Measurements from ENCODE around the gene ZNF213.

ZNF213 gene

DNA sequence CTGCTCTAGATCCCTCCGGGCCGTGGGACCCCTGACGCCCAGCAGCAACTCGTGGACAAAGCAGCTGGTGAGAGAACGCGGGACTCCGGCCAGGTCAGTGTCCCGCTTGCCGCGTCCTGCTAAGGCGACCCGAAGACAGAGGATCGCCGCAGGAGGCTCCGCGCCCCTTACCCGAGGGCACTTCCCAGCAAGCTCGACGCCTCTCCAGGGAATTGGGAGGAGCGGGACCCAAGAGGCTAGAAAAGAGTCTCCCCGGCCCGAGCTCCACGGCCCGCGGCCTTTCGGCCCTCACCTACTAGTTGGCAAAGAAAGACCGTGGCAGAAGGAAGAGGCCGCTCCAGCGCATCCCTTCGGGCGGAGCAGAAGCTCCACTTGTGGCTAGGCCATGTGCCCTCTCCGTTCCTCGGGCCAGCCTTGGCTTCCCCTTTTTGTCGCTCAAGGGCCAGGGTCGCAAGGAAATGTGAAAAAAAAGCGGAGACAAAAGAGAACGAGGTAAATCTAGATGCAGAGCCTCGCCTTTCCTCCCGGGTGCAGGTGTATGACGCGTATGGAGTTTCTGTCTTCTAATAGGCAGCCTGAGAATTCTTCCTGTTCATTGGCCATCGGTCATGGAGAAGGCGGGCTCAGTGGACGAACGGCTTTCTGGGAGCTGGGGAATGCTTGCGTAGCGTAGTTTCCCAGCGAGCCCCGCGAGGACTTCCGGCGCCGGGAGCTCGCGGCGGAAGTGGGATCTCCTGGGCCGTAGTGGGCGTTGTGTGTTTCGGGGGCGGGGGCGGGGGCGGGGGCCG, at the start of gene ZNF213:
TSS of gene ZNF213 (plus strand) at position 692 of the 788 bp plus-strand sequence. CDS start 2,252 bp downstream, outside the sequence.
- TF ChIP-seq FOXA1 (IDR thresholded peaks at IDR 0.05) (no peak), ZNF384 (IDR thresholded peaks at IDR 0.05) (no peak), PKNOX1 (IDR thresholded peaks at IDR 0.05) (no peak), L3MBTL2 (conservative IDR thresholded peaks at IDR 0.05) (peak; percentile 32), LEF1 (IDR thresholded peaks at IDR 0.05; ENCODE audit: borderline replicate concordance) (no peak), BHLHE40 (IDR thresholded peaks at IDR 0.05; ENCODE audit: borderline replicate concordance) (no peak)
- ChIA-PET CTCF (interaction anchor here (1.2 to 1.6 kb wide), 2 partner anchors 15 to 76 kb away, joined by 4 to 5 read pairs; no protein-coding TSS in a partner anchor), POLR2A (interaction anchor here (0.6 to 4.8 kb wide), 34 partner anchors 9 to 356 kb away, joined by 3 to 78 read pairs (median 4); partner anchors contain the start of genes CLDN6, IL32, OR1F1 and PKMYT1)
- peak; percentile 90 for DNase-seq (ENCODE audit: extremely low spot score)

DNA sequence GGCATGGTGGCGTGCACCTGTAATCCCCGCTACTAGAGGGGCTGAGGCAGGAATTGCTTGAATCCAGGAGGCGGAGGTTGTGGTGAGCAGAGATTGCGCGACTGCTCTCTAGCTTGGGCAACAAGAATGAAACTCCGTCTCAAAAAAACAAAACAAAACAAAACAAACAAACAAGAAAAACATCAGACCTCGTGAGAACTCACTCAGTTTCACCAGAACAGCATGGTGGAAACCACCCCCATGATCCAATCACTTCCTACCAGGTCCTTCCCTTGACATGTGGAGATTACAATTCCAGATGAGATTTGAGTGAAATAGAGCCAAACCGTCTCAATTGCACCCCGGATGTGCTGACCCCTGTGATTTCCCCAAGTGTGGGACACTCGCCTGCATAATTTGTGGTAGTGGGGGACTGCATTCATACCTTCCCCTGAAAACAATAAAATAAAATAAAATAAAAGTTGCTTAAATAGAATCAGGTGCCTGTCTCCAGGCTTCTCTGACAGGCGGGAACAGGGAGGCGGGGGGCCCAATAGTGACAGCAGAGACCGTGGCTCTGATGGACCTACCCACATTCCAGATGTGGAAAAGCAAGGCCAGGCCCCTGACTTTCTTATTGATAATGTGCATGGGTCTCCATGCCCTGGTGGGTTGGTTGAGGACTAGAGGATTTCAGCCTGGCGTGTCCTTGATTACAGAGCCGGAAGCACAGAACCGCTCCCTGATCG, 48.8 kb upstream of the ZNF213 start:
- CTCF ChIA-PET, result interaction anchor here (0.7 kb wide), 1 partner anchor 1145 kb away, joined by 3 read pairs; no protein-coding TSS in a partner anchor
- TF ChIP-seq ZNF384 (IDR thresholded peaks at IDR 0.05) (no peak), SP1 (IDR thresholded peaks at IDR 0.05) (no peak), BHLHE40 (IDR thresholded peaks at IDR 0.05; ENCODE audit: borderline replicate concordance) (no peak), FOXM1 (IDR thresholded peaks at IDR 0.05; ENCODE audit: borderline replicate concordance) (no peak), CTBP1 (IDR thresholded peaks at IDR 0.05; ENCODE audit: borderline replicate concordance) (no peak), SUZ12 (IDR thresholded peaks at IDR 0.05) (no peak), LEF1 (IDR thresholded peaks at IDR 0.05; ENCODE audit: borderline replicate concordance) (no peak), PKNOX1 (IDR thresholded peaks at IDR 0.05) (no peak), HDGF (IDR thresholded peaks at IDR 0.05; ENCODE audit: borderline replicate concordance) (no peak), ARNT (IDR thresholded peaks at IDR 0.05) (no peak), FOXA1 (IDR thresholded peaks at IDR 0.05) (no peak), L3MBTL2 (conservative IDR thresholded peaks at IDR 0.05) (no peak), ELF4 (IDR thresholded peaks at IDR 0.05) (no peak), FOXK2 (IDR thresholded peaks at IDR 0.05) (no peak), TARDBP (IDR thresholded peaks at IDR 0.05) (no peak), NFRKB (IDR thresholded peaks at IDR 0.05) (no peak)
- DNase-seq (ENCODE audit: extremely low spot score), result no peak
- POLR2A ChIA-PET, result no interaction called here

GRCh38 chr16:3086596-3087242, 48.1 kb upstream of the ZNF213 start:
- TF ChIP-seq SUZ12 (IDR thresholded peaks at IDR 0.05) (no peak), FOXM1 (IDR thresholded peaks at IDR 0.05; ENCODE audit: borderline replicate concordance) (no peak), ARNT (IDR thresholded peaks at IDR 0.05) (no peak), SP1 (IDR thresholded peaks at IDR 0.05) (no peak), BHLHE40 (IDR thresholded peaks at IDR 0.05; ENCODE audit: borderline replicate concordance) (no peak), FOXK2 (IDR thresholded peaks at IDR 0.05) (no peak), TARDBP (IDR thresholded peaks at IDR 0.05) (no peak)
- ChIA-PET CTCF (interaction anchor here (0.5 to 1.5 kb wide), 4 partner anchors 46 to 233 kb away, joined by 3 to 4 read pairs (median 3); no protein-coding TSS in a partner anchor), POLR2A (interaction anchor here (0.6 to 1.2 kb wide), 3 partner anchors 28 to 67 kb away, joined by 3 to 6 read pairs (median 3); partner anchors contain the start of gene TNFRSF12A)
- no peak for DNase-seq (ENCODE audit: extremely low spot score)

DNA sequence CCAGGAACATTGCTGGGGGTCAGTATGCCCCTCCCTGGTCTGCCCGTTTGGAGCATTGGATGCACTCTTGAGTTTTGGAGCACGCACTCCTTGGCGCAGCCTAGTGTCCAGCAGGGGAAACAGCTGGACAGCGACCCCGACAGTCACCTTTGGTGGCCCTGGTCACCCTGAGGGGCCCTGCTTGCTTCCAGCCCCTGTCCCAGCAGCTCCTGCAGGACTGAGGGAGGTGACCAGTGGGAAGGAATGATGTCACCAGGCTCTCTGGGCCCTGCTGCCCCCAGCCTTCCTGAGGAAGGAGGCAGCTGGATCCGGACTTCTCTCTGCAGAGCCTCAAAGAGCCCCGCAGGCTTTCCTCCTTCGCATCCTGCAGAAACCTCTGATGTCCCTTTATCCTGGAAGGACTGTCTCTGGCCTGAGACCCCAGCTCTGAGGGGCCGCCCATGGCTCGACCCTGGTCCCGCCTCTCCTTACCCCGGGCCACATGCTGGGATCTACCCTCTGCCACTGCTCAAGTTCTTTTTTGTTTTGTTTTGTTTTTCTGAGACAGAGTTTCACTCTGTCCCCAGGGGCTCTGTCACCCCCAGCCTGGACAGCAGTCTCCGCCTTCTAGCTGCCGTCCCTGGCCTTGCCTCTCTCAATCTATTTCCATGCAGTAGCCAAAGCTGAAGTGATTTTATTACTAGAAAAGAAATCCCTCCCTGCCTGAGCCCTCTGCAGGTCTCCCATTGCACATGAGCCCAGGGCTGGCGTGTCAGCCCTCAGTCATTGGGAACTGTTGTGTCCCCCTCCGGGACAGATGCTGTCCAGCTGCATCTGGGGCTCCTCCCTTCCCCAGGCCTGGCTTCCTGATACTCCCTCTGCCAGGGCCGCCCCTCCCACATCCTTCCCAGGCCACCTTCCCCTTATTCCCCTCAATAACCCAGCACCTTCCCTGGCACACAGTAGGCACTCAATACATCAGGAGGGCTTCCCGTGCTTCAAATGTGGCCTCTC, 47.3 kb upstream of the ZNF213 start:
- no peak for DNase-seq (ENCODE audit: extremely low spot score)
- ChIA-PET POLR2A (interaction anchor here (0.6 to 1.2 kb wide), 4 partner anchors 25 to 67 kb away, joined by 3 to 6 read pairs (median 3); partner anchors contain the start of genes TNFRSF12A and ZNF205), CTCF (interaction anchor here (0.5 to 1.5 kb wide), 4 partner anchors 45 to 233 kb away, joined by 3 to 4 read pairs (median 3); no protein-coding TSS in a partner anchor)
- TF ChIP-seq BHLHE40 (IDR thresholded peaks at IDR 0.05; ENCODE audit: borderline replicate concordance) (no peak), FOXA1 (IDR thresholded peaks at IDR 0.05) (no peak), SP1 (IDR thresholded peaks at IDR 0.05) (no peak)

GRCh38 chr16:3088450-3088849, 46.4 kb upstream of the ZNF213 start:
- CTCF ChIA-PET, result no interaction called here
- no peak for DNase-seq (ENCODE audit: extremely low spot score)
- TF ChIP-seq CTBP1 (IDR thresholded peaks at IDR 0.05; ENCODE audit: borderline replicate concordance) (no peak), SUZ12 (IDR thresholded peaks at IDR 0.05) (no peak), TARDBP (IDR thresholded peaks at IDR 0.05) (no peak), ARNT (IDR thresholded peaks at IDR 0.05) (no peak), LEF1 (IDR thresholded peaks at IDR 0.05; ENCODE audit: borderline replicate concordance) (no peak), ELF4 (IDR thresholded peaks at IDR 0.05) (no peak), HDGF (IDR thresholded peaks at IDR 0.05; ENCODE audit: borderline replicate concordance) (no peak), FOXK2 (IDR thresholded peaks at IDR 0.05) (no peak), FOXM1 (IDR thresholded peaks at IDR 0.05; ENCODE audit: borderline replicate concordance) (no peak), BHLHE40 (IDR thresholded peaks at IDR 0.05; ENCODE audit: borderline replicate concordance) (no peak), SP1 (IDR thresholded peaks at IDR 0.05) (no peak), PKNOX1 (IDR thresholded peaks at IDR 0.05) (no peak), NFRKB (IDR thresholded peaks at IDR 0.05) (no peak), ZNF384 (IDR thresholded peaks at IDR 0.05) (no peak), FOXA1 (IDR thresholded peaks at IDR 0.05) (no peak), L3MBTL2 (conservative IDR thresholded peaks at IDR 0.05) (no peak)
- POLR2A ChIA-PET, result interaction anchor here (1.2 kb wide), 1 partner anchor 68 kb away, joined by 4 read pairs; the partner anchor contains the start of gene TNFRSF12A

Measured in HEK293T (cell line).